ENCODE measurements around the gene DYNLL1.

GRCh38 chr12:120462099-120462640 is 33.7 kb upstream of the DYNLL1 start:
- TF ChIP-seq, protein P1, sequence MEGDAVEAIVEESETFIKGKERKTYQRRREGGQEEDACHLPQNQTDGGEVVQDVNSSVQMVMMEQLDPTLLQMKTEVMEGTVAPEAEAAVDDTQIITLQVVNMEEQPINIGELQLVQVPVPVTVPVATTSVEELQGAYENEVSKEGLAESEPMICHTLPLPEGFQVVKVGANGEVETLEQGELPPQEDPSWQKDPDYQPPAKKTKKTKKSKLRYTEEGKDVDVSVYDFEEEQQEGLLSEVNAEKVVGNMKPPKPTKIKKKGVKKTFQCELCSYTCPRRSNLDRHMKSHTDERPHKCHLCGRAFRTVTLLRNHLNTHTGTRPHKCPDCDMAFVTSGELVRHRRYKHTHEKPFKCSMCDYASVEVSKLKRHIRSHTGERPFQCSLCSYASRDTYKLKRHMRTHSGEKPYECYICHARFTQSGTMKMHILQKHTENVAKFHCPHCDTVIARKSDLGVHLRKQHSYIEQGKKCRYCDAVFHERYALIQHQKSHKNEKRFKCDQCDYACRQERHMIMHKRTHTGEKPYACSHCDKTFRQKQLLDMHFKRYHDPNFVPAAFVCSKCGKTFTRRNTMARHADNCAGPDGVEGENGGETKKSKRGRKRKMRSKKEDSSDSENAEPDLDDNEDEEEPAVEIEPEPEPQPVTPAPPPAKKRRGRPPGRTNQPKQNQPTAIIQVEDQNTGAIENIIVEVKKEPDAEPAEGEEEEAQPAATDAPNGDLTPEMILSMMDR (conservative IDR thresholded peaks at IDR 0.05; ENCODE audit: low read depth, low read length), result no peak
- no peak for TF ChIP-seq EZH2 (IDR thresholded peaks at IDR 0.05; ENCODE audit: borderline replicate concordance, low read depth, low read length, poor library complexity, severe bottlenecking)
